ENCODE measurements around the gene STXBP6.

The STXBP6 gene

GRCh38 chr14:24957814-24958213, 92.1 kb downstream of the STXBP6 start:
- H3K36me3 ChIP-seq = no peaks in the 10 kb centered on the region
- TF ChIP-seq Cebpa-rat (IDR thresholded peaks at IDR 0.05) = no peak
- no peak overlapping the region for H3K4me3 ChIP-seq
- H3K4me2 ChIP-seq = no peak overlapping the region
- H3K9me3 ChIP-seq (replicated peaks in 1 of 11) = no peaks in the 10 kb centered on the region
- H3K27me3 ChIP-seq = no peaks in the 10 kb centered on the region
- no peak overlapping the region for H3K9ac ChIP-seq
- no peaks in the 10 kb centered on the region for H4K20me1 ChIP-seq
- no peak overlapping the region for H3K27ac ChIP-seq
- H3K4me1 ChIP-seq = no peaks in the 10 kb centered on the region

GRCh38 chr14:24956104-24956503, 93.8 kb downstream of the STXBP6 start:
- no peak overlapping the region for H3K27ac ChIP-seq
- H3K4me1 ChIP-seq = no peaks in the 10 kb centered on the region
- TF ChIP-seq Cebpa-rat (IDR thresholded peaks at IDR 0.05) = no peak
- no peak overlapping the region for H3K4me3 ChIP-seq
- H3K27me3 ChIP-seq = no peaks in the 10 kb centered on the region
- no peaks in the 10 kb centered on the region for H3K9me3 ChIP-seq (replicated peaks in 1 of 11)
- no peaks in the 10 kb centered on the region for H4K20me1 ChIP-seq
- H3K4me2 ChIP-seq = no peak overlapping the region
- no peaks in the 10 kb centered on the region for H3K36me3 ChIP-seq
- H3K9ac ChIP-seq = no peak overlapping the region

GRCh38 chr14:24954700-24955037, 95.3 kb downstream of the STXBP6 start:
- Histone ChIP-seq H4K20me1 (no peaks in the 10 kb centered on the region), H3K4me2 (no peak overlapping the region), H3K9me3 (replicated peaks in 1 of 11) (no peaks in the 10 kb centered on the region), H3K36me3 (no peaks in the 10 kb centered on the region), H3K4me3 (no peak overlapping the region), H3K27me3 (no peaks in the 10 kb centered on the region), H3K4me1 (no peaks in the 10 kb centered on the region), H3K27ac (no peak overlapping the region), H3K9ac (no peak overlapping the region)
- TF ChIP-seq Cebpa-rat (IDR thresholded peaks at IDR 0.05) = no peak

- Histone ChIP-seq H3K4me3 (no peak overlapping the region), H3K4me1 (no peaks in the 10 kb centered on the region), H3K9ac (no peak overlapping the region), H3K27me3 (no peaks in the 10 kb centered on the region), H4K20me1 (no peaks in the 10 kb centered on the region), H3K4me2 (no peak overlapping the region), H3K36me3 (no peaks in the 10 kb centered on the region), H3K9me3 (replicated peaks in 1 of 11) (no peaks in the 10 kb centered on the region), H3K27ac (no peak overlapping the region)
- no peak for TF ChIP-seq Cebpa-rat (IDR thresholded peaks at IDR 0.05)
Observed at GRCh38 chr14:24954037-24954699, 95.8 kb downstream of the STXBP6 start.

- H3K9ac ChIP-seq = no peak overlapping the region
- no peaks in the 10 kb centered on the region for H3K27me3 ChIP-seq
- H3K27ac ChIP-seq = no peak overlapping the region
- H3K4me3 ChIP-seq = no peak overlapping the region
- H3K36me3 ChIP-seq = no peaks in the 10 kb centered on the region
- no peaks in the 10 kb centered on the region for H4K20me1 ChIP-seq
- no peak for TF ChIP-seq Cebpa-rat (IDR thresholded peaks at IDR 0.05)
- H3K9me3 ChIP-seq (replicated peaks in 1 of 11) = no peaks in the 10 kb centered on the region
- no peak overlapping the region for H3K4me2 ChIP-seq
- H3K4me1 ChIP-seq = no peaks in the 10 kb centered on the region
Observed at GRCh38 chr14:24952851-24953666, 96.9 kb downstream of the STXBP6 start.

GRCh38 chr14:24948261-24948847, 101.6 kb downstream of the STXBP6 start:
- no peak for TF ChIP-seq Cebpa-rat (IDR thresholded peaks at IDR 0.05)
- no peaks in the 10 kb centered on the region for H3K9me3 ChIP-seq (replicated peaks in 1 of 11)
- no peaks in the 10 kb centered on the region for H3K4me1 ChIP-seq
- no peaks in the 10 kb centered on the region for H3K27me3 ChIP-seq
- H3K27ac ChIP-seq = no peak overlapping the region
- H3K9ac ChIP-seq = no peak overlapping the region
- no peak overlapping the region for H3K4me3 ChIP-seq
- H3K36me3 ChIP-seq = no peaks in the 10 kb centered on the region
- no peak overlapping the region for H3K4me2 ChIP-seq
- H4K20me1 ChIP-seq = no peaks in the 10 kb centered on the region

GRCh38 chr14:24947131-24947530, 102.8 kb downstream of the STXBP6 start:
- Histone ChIP-seq H3K27me3 (no peaks in the 10 kb centered on the region), H3K9me3 (replicated peaks in 1 of 11) (no peaks in the 10 kb centered on the region), H3K9ac (no peak overlapping the region), H3K4me2 (no peak overlapping the region), H3K27ac (no peak overlapping the region), H3K4me3 (no peak overlapping the region), H3K4me1 (no peaks in the 10 kb centered on the region), H4K20me1 (no peaks in the 10 kb centered on the region), H3K36me3 (no peaks in the 10 kb centered on the region)
- TF ChIP-seq Cebpa-rat (IDR thresholded peaks at IDR 0.05) = no peak

GRCh38 chr14:24944800-24945199, 105.1 kb downstream of the STXBP6 start:
- no peaks in the 10 kb centered on the region for H3K27me3 ChIP-seq
- no peak overlapping the region for H3K9ac ChIP-seq
- no peaks in the 10 kb centered on the region for H3K9me3 ChIP-seq (replicated peaks in 1 of 11)
- no peak for TF ChIP-seq Cebpa-rat (IDR thresholded peaks at IDR 0.05)
- no peak overlapping the region for H3K4me2 ChIP-seq
- no peaks in the 10 kb centered on the region for H4K20me1 ChIP-seq
- no peaks in the 10 kb centered on the region for H3K36me3 ChIP-seq
- H3K4me1 ChIP-seq = no peaks in the 10 kb centered on the region
- no peak overlapping the region for H3K27ac ChIP-seq
- H3K4me3 ChIP-seq = no peak overlapping the region

GRCh38 chr14:24943024-24943423, 106.9 kb downstream of the STXBP6 start:
- no peaks in the 10 kb centered on the region for H3K27me3 ChIP-seq
- no peak overlapping the region for H3K27ac ChIP-seq
- H3K4me2 ChIP-seq = no peak overlapping the region
- H3K9ac ChIP-seq = no peak overlapping the region
- no peak overlapping the region for H3K4me3 ChIP-seq
- no peaks in the 10 kb centered on the region for H3K9me3 ChIP-seq (replicated peaks in 1 of 11)
- no peaks in the 10 kb centered on the region for H3K36me3 ChIP-seq
- H4K20me1 ChIP-seq = no peaks in the 10 kb centered on the region
- H3K4me1 ChIP-seq = no peaks in the 10 kb centered on the region
- TF ChIP-seq Cebpa-rat (IDR thresholded peaks at IDR 0.05) = no peak

- Histone ChIP-seq H3K36me3 (no peaks in the 10 kb centered on the region), H3K9ac (no peak overlapping the region), H3K4me1 (no peaks in the 10 kb centered on the region), H3K9me3 (replicated peaks in 1 of 11) (no peaks in the 10 kb centered on the region), H3K27me3 (no peaks in the 10 kb centered on the region), H3K27ac (no peak overlapping the region), H3K4me2 (no peak overlapping the region), H3K4me3 (no peak overlapping the region), H4K20me1 (no peaks in the 10 kb centered on the region)
- TF ChIP-seq Cebpa-rat (IDR thresholded peaks at IDR 0.05) = no peak
Observed at GRCh38 chr14:24941719-24942118, 108.2 kb downstream of the STXBP6 start.

Data from BLaER1 treated with 17β-estradiol and CSF1 and Interleukin-3, amounts not matched to agents 10 nM and 100 nM (cell line).